Liver (tissue), 3 donors: ENCODE data around the gene SUMF2.

ENCODE experiments used
- CTCF ChIP-seq: fragments of 150-350 bp; IDR thresholded peaks from 2 replicates; pipeline ENCODE4 v1.5.1; 2017; ENCODE audit warnings: improper control_type of control experiment, low read depth, low read length; ENCODE audit not compliant: missing input control
- EGR1 ChIP-seq, 2 donors: IDR thresholded peaks; 2 replicates each; pipeline ENCODE4 v1.6.1; 2016 to 2018; ENCODE audit warnings: antibody characterized with exemption in 2 of 2, low read depth in 2 of 2
- FOXA2 ChIP-seq: IDR thresholded peaks from 2 replicates; pipeline ENCODE4 v1.6.1; 2016; ENCODE audit warnings: antibody characterized with exemption
- GABPA ChIP-seq, 2 donors: IDR thresholded peaks in 1 of 2; conservative IDR thresholded peaks in 1 of 2; 2 replicates each; pipeline ENCODE4 v1.6.1; 2016; ENCODE audit warnings: antibody characterized with exemption in 2 of 2, mild to moderate bottlenecking in 1 of 2, moderate library complexity in 1 of 2
- JUND ChIP-seq, 2 donors: IDR thresholded peaks; 2 replicates each; pipeline ENCODE4 v1.6.1; 2016; ENCODE audit warnings: antibody characterized with exemption in 2 of 2
- MAX ChIP-seq: IDR thresholded peaks from 2 replicates; pipeline ENCODE4 v1.6.1; 2016; ENCODE audit warnings: antibody characterized with exemption
- NR2F2 ChIP-seq: IDR thresholded peaks from 2 replicates; pipeline ENCODE4 v1.6.1; 2016; ENCODE audit warnings: antibody characterized with exemption
- RAD21 ChIP-seq, 2 donors: IDR thresholded peaks; 2 replicates each; pipeline ENCODE4 v1.6.1; 2016; ENCODE audit warnings: antibody characterized with exemption in 2 of 2, mild to moderate bottlenecking in 2 of 2
- RXRA ChIP-seq, 2 donors: IDR thresholded peaks; 2 replicates each; pipeline ENCODE4 v1.6.1; 2017 to 2018; ENCODE audit warnings: antibody characterized with exemption in 2 of 2, mild to moderate bottlenecking in 1 of 2
- TAF1 ChIP-seq: conservative IDR thresholded peaks from 2 replicates; pipeline ENCODE4 v1.6.1; 2016; ENCODE audit warnings: antibody characterized with exemption, mild to moderate bottlenecking
- YY1 ChIP-seq: IDR thresholded peaks from 2 replicates; pipeline ENCODE4 v1.6.1; 2016; ENCODE audit warnings: antibody characterized with exemption, mild to moderate bottlenecking
- TF ChIP-seq, protein P1 (sequence below): IDR thresholded peaks from 2 replicates; pipeline ENCODE4 v1.6.1; 2016; ENCODE audit warnings: antibody characterized with exemption
- TF ChIP-seq, protein P2 (sequence below): IDR thresholded peaks from 2 replicates; pipeline ENCODE4 v1.6.1; 2016; ENCODE audit warnings: antibody characterized with exemption, mild to moderate bottlenecking
- donor health status: healthy.
- donor health status: healthy.

DNA sequence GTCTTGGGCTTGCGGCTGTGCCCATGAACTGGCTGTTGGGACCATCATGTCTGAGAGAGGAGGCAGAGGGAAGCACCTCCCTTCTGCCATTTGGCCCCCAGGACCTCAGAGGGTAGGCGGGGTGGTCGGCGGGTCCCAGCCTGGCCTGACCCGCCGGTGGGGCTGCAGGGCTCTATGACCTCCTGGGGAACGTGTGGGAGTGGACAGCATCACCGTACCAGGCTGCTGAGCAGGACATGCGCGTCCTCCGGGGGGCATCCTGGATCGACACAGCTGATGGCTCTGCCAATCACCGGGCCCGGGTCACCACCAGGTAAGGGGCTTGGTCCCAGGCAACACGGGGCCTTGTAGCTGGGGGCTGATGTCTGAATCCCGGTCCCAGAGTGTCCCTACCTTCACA, 14.1 kb downstream of the SUMF2 start:
- TF ChIP-seq MAX = no peak
- TF ChIP-seq, protein P1, sequence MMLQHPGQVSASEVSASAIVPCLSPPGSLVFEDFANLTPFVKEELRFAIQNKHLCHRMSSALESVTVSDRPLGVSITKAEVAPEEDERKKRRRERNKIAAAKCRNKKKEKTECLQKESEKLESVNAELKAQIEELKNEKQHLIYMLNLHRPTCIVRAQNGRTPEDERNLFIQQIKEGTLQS = no peak
- TF ChIP-seq CTCF = no peak
- no peak for TF ChIP-seq JUND (IDR thresholded peaks at IDR 0.05)
- TF ChIP-seq RAD21 (IDR thresholded peaks at IDR 0.05) = no peak
- no peak for TF ChIP-seq GABPA (IDR thresholded peaks at IDR 0.05 in 1 of 2, conservative IDR thresholded peaks at IDR 0.05 in 1 of 2)
- TF ChIP-seq EGR1 (IDR thresholded peaks at IDR 0.05; ENCODE audit: low read depth in 2 of 2) = no peak
- no peak for TF ChIP-seq NR2F2
- no peak for TF ChIP-seq FOXA2
- no peak for TF ChIP-seq YY1
- TF ChIP-seq TAF1 = no peak
- TF ChIP-seq, protein P2, sequence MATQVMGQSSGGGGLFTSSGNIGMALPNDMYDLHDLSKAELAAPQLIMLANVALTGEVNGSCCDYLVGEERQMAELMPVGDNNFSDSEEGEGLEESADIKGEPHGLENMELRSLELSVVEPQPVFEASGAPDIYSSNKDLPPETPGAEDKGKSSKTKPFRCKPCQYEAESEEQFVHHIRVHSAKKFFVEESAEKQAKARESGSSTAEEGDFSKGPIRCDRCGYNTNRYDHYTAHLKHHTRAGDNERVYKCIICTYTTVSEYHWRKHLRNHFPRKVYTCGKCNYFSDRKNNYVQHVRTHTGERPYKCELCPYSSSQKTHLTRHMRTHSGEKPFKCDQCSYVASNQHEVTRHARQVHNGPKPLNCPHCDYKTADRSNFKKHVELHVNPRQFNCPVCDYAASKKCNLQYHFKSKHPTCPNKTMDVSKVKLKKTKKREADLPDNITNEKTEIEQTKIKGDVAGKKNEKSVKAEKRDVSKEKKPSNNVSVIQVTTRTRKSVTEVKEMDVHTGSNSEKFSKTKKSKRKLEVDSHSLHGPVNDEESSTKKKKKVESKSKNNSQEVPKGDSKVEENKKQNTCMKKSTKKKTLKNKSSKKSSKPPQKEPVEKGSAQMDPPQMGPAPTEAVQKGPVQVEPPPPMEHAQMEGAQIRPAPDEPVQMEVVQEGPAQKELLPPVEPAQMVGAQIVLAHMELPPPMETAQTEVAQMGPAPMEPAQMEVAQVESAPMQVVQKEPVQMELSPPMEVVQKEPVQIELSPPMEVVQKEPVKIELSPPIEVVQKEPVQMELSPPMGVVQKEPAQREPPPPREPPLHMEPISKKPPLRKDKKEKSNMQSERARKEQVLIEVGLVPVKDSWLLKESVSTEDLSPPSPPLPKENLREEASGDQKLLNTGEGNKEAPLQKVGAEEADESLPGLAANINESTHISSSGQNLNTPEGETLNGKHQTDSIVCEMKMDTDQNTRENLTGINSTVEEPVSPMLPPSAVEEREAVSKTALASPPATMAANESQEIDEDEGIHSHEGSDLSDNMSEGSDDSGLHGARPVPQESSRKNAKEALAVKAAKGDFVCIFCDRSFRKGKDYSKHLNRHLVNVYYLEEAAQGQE = no peak
- no peak for TF ChIP-seq RXRA (IDR thresholded peaks at IDR 0.05)
